Activated CD8-positive, alpha-beta memory T cell treated with anti-CD3 and anti-CD28 coated beads, Interleukin-2, amount 50 U/mL, for 1 hour (primary cell): ENCODE measurements around the gene TRPT1.

Experiments
- DNase-seq: peaks from one replicate; pipeline ENCODE4 v3.0.0-alpha.2; 2020; ENCODE audit errors: extremely low read depth

The TRPT1 gene

GRCh38 chr11:64245401-64245796, 19.4 kb upstream of the TRPT1 start:
- DNase-seq: no peak

- DNase-seq: no peak
Observed at GRCh38 chr11:64244966-64245365, 19.0 kb upstream of the TRPT1 start.

GRCh38 chr11:64244107-64244506, 18.1 kb upstream of the TRPT1 start:
- DNase-seq: no peak

- DNase-seq: no peak
Observed at GRCh38 chr11:64243236-64243854, 17.4 kb upstream of the TRPT1 start.

GRCh38 chr11:64241491-64242374, 15.7 kb upstream of the TRPT1 start:
- no peak for DNase-seq

GRCh38 chr11:64241241-64241490, 15.2 kb upstream of the TRPT1 start:
- DNase-seq: peak; percentile 97

- peak; percentile 91 for DNase-seq
Observed at GRCh38 chr11:64240435-64241240, 14.7 kb upstream of the TRPT1 start, which contains the start of gene FKBP2. Gene FKBP2, plus strand, starts transcription at chr11:64241095. Its CDS starts 1,293 bp downstream, at chr11:64242388.

GRCh38 chr11:64239662-64240434, 13.9 kb upstream of the TRPT1 start:
- no peak for DNase-seq

- DNase-seq: no peak
Observed at GRCh38 chr11:64238999-64239398, 13.0 kb upstream of the TRPT1 start.

- no peak for DNase-seq
Observed at GRCh38 chr11:64238076-64238475, 12.1 kb upstream of the TRPT1 start.

GRCh38 chr11:64237484-64237951, 11.5 kb upstream of the TRPT1 start:
- DNase-seq: no peak

- no peak for DNase-seq
Observed at GRCh38 chr11:64235437-64236161, 9.6 kb upstream of the TRPT1 start.

GRCh38 chr11:64234647-64235379, 8.8 kb upstream of the TRPT1 start:
- no peak for DNase-seq

- DNase-seq: no peak
Observed at GRCh38 chr11:64233913-64234586, 8.1 kb upstream of the TRPT1 start, which contains the start of gene VEGFB. Gene VEGFB, plus strand, starts transcription at chr11:64234584. Its CDS starts 250 bp downstream, at chr11:64234834.

GRCh38 chr11:64232967-64233315, 7.0 kb upstream of the TRPT1 start:
- DNase-seq: no peak

- DNase-seq: no peak
Observed at GRCh38 chr11:64232182-64232966, 6.4 kb upstream of the TRPT1 start.

- no peak for DNase-seq
Observed at GRCh38 chr11:64231546-64231945, 5.6 kb upstream of the TRPT1 start.

GRCh38 chr11:64230985-64231365, 5.0 kb upstream of the TRPT1 start:
- DNase-seq: no peak
